Colonic mucosa (tissue), 4 donors: ENCODE measurements around the gene AKT1S1. TPM values are rescaled to one million over a fixed set of nuclear protein-coding genes. Genes with fewer than 3 reads are reported as not detected.

Experiments
- DNase-seq: peaks from one replicate; pipeline ENCODE4 v3.0.0-alpha.2; 2020
- H3K27ac ChIP-seq: fragments of 200-600 bp; one replicate; pipeline ENCODE4 v1.8.0; 2021
- H3K27me3 ChIP-seq: fragments of 200-600 bp; one replicate; pipeline ENCODE4 v1.8.0; 2021
- H3K36me3 ChIP-seq: fragments of 200-600 bp; one replicate; pipeline ENCODE4 v1.8.0; 2021
- H3K4me1 ChIP-seq: fragments of 200-600 bp; one replicate; pipeline ENCODE4 v1.8.0; 2021; ENCODE audit warnings: mild to moderate bottlenecking
- H3K4me3 ChIP-seq: fragments of 200-600 bp; one replicate; pipeline ENCODE4 v1.8.0; 2021
- H3K9ac ChIP-seq, 2 donors: one replicate each; pipeline ENCODE4 v1.7.0; 2013; ENCODE audit warnings: control low read depth in 2 of 2, low read depth in 2 of 2, low read length in 2 of 2
- H3K9me3 ChIP-seq: fragments of 200-600 bp; one replicate; pipeline ENCODE4 v1.8.0; 2021
- CTCF ChIP-seq: fragments of 200-600 bp; IDR thresholded peaks from one replicate; pipeline ENCODE4 v1.8.0; 2022; ENCODE audit warnings: antibody characterized with exemption, mild to moderate bottlenecking
- intact Hi-C: fragments of 100-400 bp; cut with DNase I; formaldehyde crosslinking; loops from one replicate; pipeline ENCODE4 v1.14.1; 2022
- total RNA-seq, 2 donors: library from RNA; stranded (reverse); fragmentation: NEBNext Ultra II Directional in 1 of 2; extraction: Animal tissue kit (Norgen Biotek cat#: 25700) in 1 of 2; gene quantifications; one replicate each; pipeline ENCODE4 v1.2.1, GENCODE V29; 2021
- donor health status: healthy.
- donor health status: DM: no; HTN: no; CAD: no.
- donor health status: DM: no; HTN: no; CAD: no.

AKT1S1 gene
- total RNA-seq, 2 donors from 2014 or later, result 32.7 to 74.9 TPM

GRCh38 chr19:49848938-49849337, 28.2 kb downstream of the AKT1S1 start:
- no peak for DNase-seq
- intact Hi-C loops, result no loop called here
- TF ChIP-seq CTCF, result no peak
- peaks cover 7% of the 10 kb centered on the region for H3K4me1 ChIP-seq
- H3K27me3 ChIP-seq, result no peaks in the 10 kb centered on the region
- no peaks in the 10 kb centered on the region for H3K36me3 ChIP-seq
- H3K27ac ChIP-seq, result no peak overlapping the region
- H3K4me3 ChIP-seq, result no peak overlapping the region
- no peak overlapping the region for H3K9ac ChIP-seq
- no peaks in the 10 kb centered on the region for H3K9me3 ChIP-seq

DNA sequence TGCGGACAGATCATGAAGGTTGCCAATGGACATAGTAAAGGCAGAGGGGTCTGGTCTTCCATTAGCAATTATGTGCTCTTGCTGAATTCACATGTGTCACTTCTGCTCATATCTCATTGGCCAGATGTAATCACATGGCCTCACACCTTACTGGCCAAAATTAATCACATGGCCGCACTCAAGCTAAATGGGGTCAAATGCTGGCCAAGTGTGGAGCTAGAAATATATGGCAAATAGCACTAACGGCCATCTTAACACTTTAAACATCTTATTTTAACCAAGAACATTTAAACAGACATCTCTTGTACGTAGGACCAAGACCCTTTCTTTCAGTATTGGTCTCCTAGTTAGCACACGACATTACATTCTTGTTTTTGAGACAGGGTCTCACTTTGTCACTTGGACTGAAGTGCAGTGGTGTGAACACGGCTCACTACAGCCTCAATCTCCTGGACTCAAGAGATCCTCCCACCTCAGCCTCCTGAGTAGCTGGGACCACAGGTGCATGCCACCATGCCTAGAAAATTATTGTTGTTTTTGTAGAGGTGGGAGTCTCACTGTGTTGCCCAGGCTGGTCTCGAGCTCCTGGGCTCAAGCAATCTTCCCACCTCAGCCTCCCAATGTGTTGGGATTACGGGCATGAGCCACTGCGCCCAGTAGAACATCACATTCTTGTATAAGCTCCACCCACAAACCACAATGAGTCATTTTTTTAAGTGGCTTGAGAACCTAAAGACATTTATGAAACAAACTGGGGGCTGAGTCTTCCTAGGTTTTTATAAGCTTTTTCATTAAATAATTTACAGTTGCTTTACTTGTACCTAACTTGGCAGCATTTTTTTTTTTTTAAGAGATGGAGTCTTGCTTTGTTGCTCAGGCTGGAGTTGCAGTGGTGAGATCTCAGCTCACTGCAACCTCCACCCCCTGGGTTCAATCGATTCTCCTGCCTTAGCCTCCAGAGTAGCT, 29.1 kb downstream of the AKT1S1 start:
- H3K9me3 ChIP-seq, result no peaks in the 10 kb centered on the region
- H3K36me3 ChIP-seq, result no peaks in the 10 kb centered on the region
- intact Hi-C loops, result no loop called here
- peaks cover 7% of the 10 kb centered on the region for H3K4me1 ChIP-seq
- no peak overlapping the region for H3K9ac ChIP-seq
- no peak overlapping the region for H3K27ac ChIP-seq
- DNase-seq, result no peak
- TF ChIP-seq CTCF, result no peak
- no peaks in the 10 kb centered on the region for H3K27me3 ChIP-seq
- H3K4me3 ChIP-seq, result no peak overlapping the region

GRCh38 chr19:49846408-49846807, 30.7 kb downstream of the AKT1S1 start:
- H3K9me3 ChIP-seq, result no peaks in the 10 kb centered on the region
- no peak overlapping the region for H3K4me3 ChIP-seq
- no peaks in the 10 kb centered on the region for H3K36me3 ChIP-seq
- H3K9ac ChIP-seq, result no peak overlapping the region
- TF ChIP-seq CTCF, result no peak
- intact Hi-C loops, result no loop called here
- no peaks in the 10 kb centered on the region for H3K27me3 ChIP-seq
- H3K4me1 ChIP-seq, result no peaks in the 10 kb centered on the region
- H3K27ac ChIP-seq, result no peak overlapping the region
- DNase-seq, result no peak

- no peaks in the 10 kb centered on the region for H3K4me1 ChIP-seq
- H3K9me3 ChIP-seq, result no peaks in the 10 kb centered on the region
- no peak overlapping the region for H3K4me3 ChIP-seq
- H3K36me3 ChIP-seq, result no peaks in the 10 kb centered on the region
- no peak for DNase-seq
- intact Hi-C loops, result no loop called here
- H3K27ac ChIP-seq, result no peak overlapping the region
- H3K27me3 ChIP-seq, result no peaks in the 10 kb centered on the region
- no peak overlapping the region for H3K9ac ChIP-seq
- TF ChIP-seq CTCF, result no peak
These were observed 31.7 kb downstream of the AKT1S1 start for GRCh38 chr19:49845414-49845813.

GRCh38 chr19:49844138-49845095, 32.7 kb downstream of the AKT1S1 start:
- no peak for TF ChIP-seq CTCF

More at GRCh38 chr19:49844138-49845095, 32.7 kb downstream of the AKT1S1 start:
- intact Hi-C loops, result no loop called here
- no peak overlapping the region for H3K4me3 ChIP-seq
- no peaks in the 10 kb centered on the region for H3K27me3 ChIP-seq
- no peaks in the 10 kb centered on the region for H3K9me3 ChIP-seq
- H3K4me1 ChIP-seq, result no peaks in the 10 kb centered on the region
- no peak overlapping the region for H3K9ac ChIP-seq
- DNase-seq, result no peak
- no peak overlapping the region for H3K27ac ChIP-seq
- H3K36me3 ChIP-seq, result no peaks in the 10 kb centered on the region
